Thoracic aorta (tissue), 2 donors: Measurements from ENCODE around the gene GUCY1A2. TPM values are rescaled to one million over a fixed set of nuclear protein-coding genes. Genes with fewer than 3 reads are reported as not detected.
"Not testable (repeated sequence)": the region's sequence is repeated elsewhere in the genome, so short reads cannot be mapped to it uniquely, and the experiment has no call there.

Source experiments
- ATAC-seq: fragments of 150-250 bp; one replicate; pipeline ENCODE4 v1.8.0; 2017; ENCODE audit warnings: low read depth; ENCODE audit not compliant: insufficient number of reproducible peaks, low FRiP score
- DNase-seq: peaks from one replicate; pipeline ENCODE4 v3.0.0-alpha.2; 2020; ENCODE audit warnings: low spot score
- H3K27ac ChIP-seq, 2 donors: fragments of 200-600 bp; sonication (generic); 1 replicate in 1 of 2; 2 replicates in 1 of 2; pipeline ENCODE4 v1.5.1; 2016; ENCODE audit warnings: mild to moderate bottlenecking in 2 of 2, moderate library complexity in 2 of 2
- H3K27me3 ChIP-seq: fragments of 200-600 bp; sonication (generic); replicated peaks from 2 replicates; pipeline ENCODE4 v1.6.0; 2016; ENCODE audit warnings: mild to moderate bottlenecking; ENCODE audit not compliant: insufficient read depth
- H3K36me3 ChIP-seq: fragments of 200-600 bp; sonication (generic); one replicate; pipeline ENCODE4 v1.5.1; 2016
- H3K4me1 ChIP-seq, 2 donors: fragments of 200-600 bp; sonication (generic); 1 replicate in 1 of 2; 2 replicates in 1 of 2; pipeline versions ENCODE4 v1.5.1 to v1.6.0; 2016; ENCODE audit warnings: low read depth in 2 of 2, mild to moderate bottlenecking in 1 of 2; ENCODE audit not compliant: control insufficient read depth in 1 of 2
- H3K4me3 ChIP-seq: fragments of 200-600 bp; sonication (generic); 2 replicates; pipeline ENCODE4 v1.5.1; 2016; ENCODE audit warnings: mild to moderate bottlenecking
- H3K9me3 ChIP-seq: fragments of 200-600 bp; sonication (generic); 2 replicates; pipeline ENCODE4 v1.5.1; 2016
- total RNA-seq, 2 donors: library from RNA; depleted of rRNA; stranded (reverse); fragments of >200 nt; gene quantifications; one replicate each; pipeline versions ENCODE4 v1.1.0 to v1.2.3, GENCODE V29; 2016
- TF ChIP-seq, protein P1 (sequence below): fragments of 200-600 bp; sonication (generic); IDR thresholded peaks from one replicate; pipeline ENCODE4 v1.5.1; 2019; ENCODE audit warnings: antibody characterized with exemption

GUCY1A2 gene
- total RNA-seq, 2 donors from 2014 or later, result 5.3 to 9.4 TPM

DNA sequence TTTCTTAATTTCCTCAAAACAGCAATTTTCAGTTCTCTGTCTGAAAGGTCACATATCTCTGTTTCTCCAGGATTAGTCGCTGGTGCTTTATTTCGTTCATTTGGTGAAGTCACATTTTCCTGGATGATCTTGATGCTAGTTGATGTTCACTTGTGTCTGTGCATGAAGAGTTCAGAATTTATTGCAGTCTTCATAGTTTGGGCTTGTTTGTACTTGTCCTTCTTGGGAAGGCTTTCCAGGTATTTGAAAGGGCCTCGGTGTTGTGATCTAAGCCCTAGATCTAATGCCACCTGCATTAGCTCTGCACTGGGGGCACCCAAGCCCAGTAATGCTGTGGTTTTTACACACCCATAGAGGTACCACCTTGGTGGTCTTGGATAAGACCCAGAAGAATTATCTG, 228.9 kb downstream of the GUCY1A2 start:
- TF ChIP-seq, protein P1, sequence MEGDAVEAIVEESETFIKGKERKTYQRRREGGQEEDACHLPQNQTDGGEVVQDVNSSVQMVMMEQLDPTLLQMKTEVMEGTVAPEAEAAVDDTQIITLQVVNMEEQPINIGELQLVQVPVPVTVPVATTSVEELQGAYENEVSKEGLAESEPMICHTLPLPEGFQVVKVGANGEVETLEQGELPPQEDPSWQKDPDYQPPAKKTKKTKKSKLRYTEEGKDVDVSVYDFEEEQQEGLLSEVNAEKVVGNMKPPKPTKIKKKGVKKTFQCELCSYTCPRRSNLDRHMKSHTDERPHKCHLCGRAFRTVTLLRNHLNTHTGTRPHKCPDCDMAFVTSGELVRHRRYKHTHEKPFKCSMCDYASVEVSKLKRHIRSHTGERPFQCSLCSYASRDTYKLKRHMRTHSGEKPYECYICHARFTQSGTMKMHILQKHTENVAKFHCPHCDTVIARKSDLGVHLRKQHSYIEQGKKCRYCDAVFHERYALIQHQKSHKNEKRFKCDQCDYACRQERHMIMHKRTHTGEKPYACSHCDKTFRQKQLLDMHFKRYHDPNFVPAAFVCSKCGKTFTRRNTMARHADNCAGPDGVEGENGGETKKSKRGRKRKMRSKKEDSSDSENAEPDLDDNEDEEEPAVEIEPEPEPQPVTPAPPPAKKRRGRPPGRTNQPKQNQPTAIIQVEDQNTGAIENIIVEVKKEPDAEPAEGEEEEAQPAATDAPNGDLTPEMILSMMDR, result no peak

DNA sequence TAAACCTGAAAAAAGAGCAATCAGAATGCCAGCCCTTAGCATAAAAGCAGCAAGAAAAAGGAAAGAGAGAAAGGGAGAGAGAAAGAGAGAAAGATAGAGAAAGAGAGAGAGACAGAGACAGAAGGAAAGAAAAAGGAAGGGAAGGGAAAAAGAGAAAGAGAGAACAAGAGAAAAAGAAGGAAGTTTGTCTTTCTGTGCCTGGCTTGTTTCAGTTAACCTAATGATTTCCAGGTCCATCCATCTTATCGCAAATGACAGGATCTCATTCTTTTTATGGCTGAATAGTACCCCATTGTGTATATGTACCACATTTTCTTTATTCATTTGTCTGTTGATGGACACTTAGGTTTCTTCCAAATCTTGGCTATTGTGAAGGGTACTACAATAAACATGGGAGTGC, 230.8 kb downstream of the GUCY1A2 start:
- no peak overlapping the region for H3K4me3 ChIP-seq
- H3K4me1 ChIP-seq, result peaks cover 0 to 4% of the 10 kb centered on the region in 2 donors
- ATAC-seq (no peak), DNase-seq (no peak)
- no peaks in the 10 kb centered on the region for H3K9me3 ChIP-seq
- TF ChIP-seq, protein P1, result no peak
- no peak overlapping the region for H3K27ac ChIP-seq
- no peaks in the 10 kb centered on the region for H3K27me3 ChIP-seq
- H3K36me3 ChIP-seq, result no peaks in the 10 kb centered on the region

More for the DNA sequence above, 228.9 kb downstream of the GUCY1A2 start:
- Histone ChIP-seq H3K27ac (no peak overlapping the region), H3K4me3 (no peak overlapping the region), H3K9me3 (no peaks in the 10 kb centered on the region), H3K27me3 (no peaks in the 10 kb centered on the region), H3K4me1 (peaks cover 0 to 4% of the 10 kb centered on the region in 2 donors), H3K36me3 (no peaks in the 10 kb centered on the region)
- DNase-seq, result no peak
- no peak for ATAC-seq

DNA sequence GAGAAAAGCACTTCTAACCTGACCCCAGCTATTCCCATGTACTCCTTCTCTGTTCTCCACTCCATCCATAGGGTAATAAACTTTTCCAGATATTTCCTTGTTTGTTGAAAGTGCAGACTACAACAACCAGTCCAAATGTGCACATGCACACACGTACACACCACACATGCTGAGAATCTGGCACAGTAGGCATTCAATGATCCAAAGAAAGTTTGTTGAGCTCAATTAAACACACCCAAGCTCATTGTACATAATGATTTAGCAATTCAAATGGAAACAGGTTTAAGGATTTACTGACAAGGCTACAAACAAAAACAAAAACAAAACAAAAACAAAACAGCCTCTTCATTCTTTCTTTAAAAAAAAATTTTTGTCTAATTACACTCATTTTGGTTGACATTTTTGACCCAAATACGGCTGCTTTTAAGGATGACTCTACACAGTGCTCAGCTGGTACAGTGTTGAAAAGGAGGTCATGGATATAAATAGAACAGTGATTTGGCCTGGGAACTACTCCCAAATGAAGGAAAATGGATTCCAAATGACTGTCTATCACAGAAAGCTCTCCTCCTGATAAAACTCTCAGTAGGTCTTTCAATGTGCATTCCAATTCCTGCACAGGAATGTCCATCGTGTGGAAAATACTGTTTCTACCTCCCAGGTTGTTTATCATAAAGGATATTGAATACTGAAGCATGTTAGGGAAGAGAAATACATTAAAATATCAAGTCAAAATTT, 232.2 kb downstream of the GUCY1A2 start:
- no peak for DNase-seq
- Histone ChIP-seq H3K9me3 (no peaks in the 10 kb centered on the region), H3K4me3 (no peak overlapping the region), H3K4me1 (peaks cover 0 to 4% of the 10 kb centered on the region in 2 donors), H3K36me3 (no peaks in the 10 kb centered on the region), H3K27me3 (no peaks in the 10 kb centered on the region), H3K27ac (no peak overlapping the region)
- no peak for ATAC-seq
- TF ChIP-seq, protein P1, result no peak

DNA sequence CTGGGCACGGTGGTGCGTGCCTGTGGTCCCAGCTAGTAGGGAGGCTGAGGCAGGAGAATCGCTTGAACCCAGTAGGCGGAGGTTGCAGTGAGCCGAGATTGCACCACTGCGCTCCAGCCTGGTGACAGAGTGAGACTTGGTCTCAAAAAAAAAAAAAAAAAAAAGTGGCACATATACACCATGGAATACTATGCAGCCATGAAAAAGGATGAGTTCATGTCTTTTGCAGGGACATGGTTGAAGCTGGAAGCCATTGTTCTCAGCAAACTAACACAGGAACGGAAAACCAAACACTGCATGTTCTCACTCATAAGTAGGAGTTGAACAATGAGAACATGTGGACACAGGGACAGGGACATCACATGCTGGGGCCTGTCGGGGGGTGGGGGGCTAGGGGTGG, 241.0 kb downstream of the GUCY1A2 start:
- H3K4me1 ChIP-seq, DNase-seq, H3K4me3 ChIP-seq, H3K27me3 ChIP-seq, ATAC-seq, H3K36me3 ChIP-seq, H3K9me3 ChIP-seq, H3K27ac ChIP-seq: not testable (repeated sequence)

DNA sequence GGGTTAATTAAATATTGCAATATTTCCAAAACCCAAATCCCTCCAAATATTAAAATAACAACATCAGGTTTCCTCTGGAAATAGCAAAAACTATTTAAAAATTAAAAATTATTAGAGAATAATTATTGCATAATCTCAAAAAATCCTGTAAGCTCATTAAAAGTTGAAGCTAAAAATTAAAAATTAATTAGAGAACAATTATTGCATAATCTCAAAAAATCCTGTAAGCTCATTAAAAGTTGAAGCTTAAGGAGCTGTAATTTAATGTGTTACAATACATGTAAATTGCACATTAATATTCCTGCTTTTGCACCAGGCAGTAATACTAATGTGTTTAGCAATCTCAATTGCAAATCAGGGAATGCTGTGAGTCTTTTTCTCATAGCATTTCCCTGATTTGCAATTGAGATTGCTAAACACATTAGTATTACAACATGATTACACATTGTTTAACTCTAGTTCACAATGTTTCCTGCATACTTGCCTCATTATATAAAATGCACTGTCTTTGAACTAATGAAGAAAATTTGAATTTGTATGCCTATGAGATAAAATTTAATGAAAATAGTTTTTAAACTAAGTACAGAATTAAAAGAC, 247.7 kb downstream of the GUCY1A2 start:
- ATAC-seq (no peak), DNase-seq (no peak)
- Histone ChIP-seq H3K4me3 (no peak overlapping the region), H3K4me1 (no peaks in the 10 kb centered on the region), H3K9me3 (no peaks in the 10 kb centered on the region), H3K27me3 (no peaks in the 10 kb centered on the region), H3K36me3 (no peaks in the 10 kb centered on the region), H3K27ac (no peak overlapping the region)
- TF ChIP-seq, protein P1, result no peak
